Mucosa of descending colon (tissue), 3 donors: ENCODE measurements around the gene PLSCR4. TPM values are rescaled to one million over a fixed set of nuclear protein-coding genes. Genes with fewer than 3 reads are reported as not detected.

ENCODE experiments used
- ATAC-seq: fragments of 200-7000 bp; cut with Tn5 transposase; one replicate; pipeline ENCODE4 v1.9.1; 2020; ENCODE audit warnings: mild to moderate bottlenecking, moderate library complexity
- DNase-seq, 3 donors: peaks; one replicate each; pipeline ENCODE4 v3.0.0-alpha.2; 2020
- H3K36me3 ChIP-seq: fragments of 200-600 bp; one replicate; pipeline ENCODE4 v1.8.0; 2021; ENCODE audit warnings: low read depth, mild to moderate bottlenecking
- H3K4me1 ChIP-seq: fragments of 200-600 bp; one replicate; pipeline ENCODE4 v1.8.0; 2021; ENCODE audit warnings: low read depth, mild to moderate bottlenecking
- H3K4me3 ChIP-seq: fragments of 200-600 bp; one replicate; pipeline ENCODE4 v1.8.0; 2021; ENCODE audit warnings: mild to moderate bottlenecking
- H3K9me3 ChIP-seq: fragments of 200-600 bp; one replicate; pipeline ENCODE4 v1.8.0; 2021; ENCODE audit warnings: mild to moderate bottlenecking
- CTCF ChIP-seq: fragments of 200-600 bp; IDR thresholded peaks from one replicate; pipeline ENCODE4 v1.8.0; 2022; ENCODE audit warnings: antibody characterized with exemption, mild to moderate bottlenecking
- intact Hi-C, 2 donors: fragments of 100-400 bp; cut with DNase I in 1 of 2; cut with micrococcal nuclease in 1 of 2; formaldehyde crosslinking; loops; one replicate each; pipeline versions ENCODE4 v1.11.0 to v1.11.1; 2022; cut with DNase I, micrococcal nuclease
- total RNA-seq, 3 donors: library from RNA; stranded (reverse); fragmentation: NEBNext Ultra II Directional in 2 of 3; extraction: Animal tissue kit (Norgen Biotek cat#: 25700) in 2 of 3; gene quantifications; one replicate each; pipeline versions ENCODE4 v1.2.1 to v1.2.4, GENCODE V29; 2021 to 2023
- donor health status: DM: no; HTN: no; CAD: no; lungs with moderate emphysema.
- donor health status: DM: no; HTN: no; CAD: no.
- donor health status: DM: no; HTN: yes; CAD: no.

The PLSCR4 gene
- total RNA-seq, 3 donors from 2014 or later, result 45.3 to 72.7 (median 64.0) TPM

GRCh38 chr3:146145642-146146041 lies 105.3 kb downstream of the PLSCR4 start:
- no peak for TF ChIP-seq CTCF
- Histone ChIP-seq H3K36me3 (no peaks in the 10 kb centered on the region), H3K4me3 (no peak overlapping the region), H3K4me1 (no peaks in the 10 kb centered on the region), H3K9me3 (no peaks in the 10 kb centered on the region)
- ATAC-seq (no peak), DNase-seq (no peak)
- intact Hi-C loops, result no loop called here

GRCh38 chr3:146142757-146143156 lies 108.1 kb downstream of the PLSCR4 start:
- no peak for DNase-seq
- Histone ChIP-seq H3K4me1 (no peaks in the 10 kb centered on the region), H3K4me3 (no peak overlapping the region), H3K36me3 (no peaks in the 10 kb centered on the region), H3K9me3 (no peaks in the 10 kb centered on the region)
- ATAC-seq, result peak; percentile 28
- intact Hi-C loops, result no loop called here
- TF ChIP-seq CTCF, result no peak

Other genes starting within 250 kb of the PLSCR4 start
- 100 to 1,000 TPM in 2 of 3 donors, 10 to 100 TPM in 1; 92.9 to 113 (median 101) TPM for gene PLOD2, start 89.9 kb downstream of the PLSCR4 start, total RNA-seq
- 1 to 10 TPM in 2 of 3 donors, under 1 TPM in 1; 0.82 to 2.8 (median 1.3) TPM for gene PLSCR2, start 218.5 kb upstream of the PLSCR4 start, total RNA-seq